Measurements from ENCODE around the gene PDE11A. TPM values are rescaled to one million over a fixed set of nuclear protein-coding genes. Genes with fewer than 3 reads are reported as not detected.

PDE11A gene
- total and polyA plus RNA-seq, 2 of the 8 experiments (the other 6 are each of a cell fraction or from before 2014, with no cell fraction given) = 0.19 to 0.23 TPM

- no peaks in the 10 kb centered on the region for H3K79me2 ChIP-seq (ENCODE audit: control insufficient read depth in 1 of 2, insufficient read depth in 2 of 2, low read length in 2 of 2)
- no peak overlapping the region for H3K23ac ChIP-seq (ENCODE audit: insufficient read length)
- CTCF ChIA-PET (ENCODE audit: partially characterized antibody) = interaction anchor here (0.6 kb wide), 1 partner anchor 200 kb away, joined by 3 read pairs; no protein-coding TSS in a partner anchor
- H3K4me3 ChIP-seq (ENCODE audit: extremely low read depth in 1 of 4, insufficient read depth in 2 of 4, low read depth in 3 of 4, low read length in 4 of 4) = no peak overlapping the region
- no peaks in the 10 kb centered on the region for H3K36me3 ChIP-seq (ENCODE audit: control insufficient read depth in 2 of 4, insufficient read depth in 4 of 4, low read length in 3 of 4)
- no peak overlapping the region for H3K4ac ChIP-seq (replicated peaks; ENCODE audit: insufficient read length, low read depth, low read length)
- H3K9me3 ChIP-seq (ENCODE audit: insufficient read depth in 2 of 2, low read depth in 1 of 2, low read length in 1 of 2) = no peaks in the 10 kb centered on the region
- WGBS, 2 experiments (ENCODE audit: extremely low coverage in 1 of 2, insufficient coverage in 1 of 2, insufficient read length in 1 of 2, insufficient replicate concordance in 2 of 2, low coverage in 1 of 2, low lambda C conversion rate in 2 of 2, missing lambda C conversion rate in 1 of 2) = 81% methylated on average over 21 of the region's 21 CpGs; no CpG with 5 or more reads in 1 of the 2 experiments
- peaks cover 8% of the 10 kb centered on the region; the same call in 1 of the 2 replicates for H3K23me2 ChIP-seq (ENCODE audit: low read depth, low read length)
- H3K4me1 ChIP-seq (replicated peaks in 1 of 4; ENCODE audit: control insufficient read depth in 3 of 4, insufficient read depth in 4 of 4, low read length in 3 of 4) = 0 out of 7 replicates have a peak, but pooled peaks cover 0 to under 1% (median 0%) of the 10 kb centered on the region in 4 experiments
- H3K4me2 ChIP-seq (ENCODE audit: insufficient read depth in 1 of 2, low read depth in 2 of 2, low read length in 2 of 2) = no peak overlapping the region
- DNase-seq (ENCODE audit: low read depth in 1 of 2, low spot score in 2 of 2) (no peak), FAIRE-seq (no peak)
- H2BK15ac ChIP-seq (ENCODE audit: low read length) = no peak overlapping the region
- H2BK12ac ChIP-seq (ENCODE audit: low read depth, low read length) = no peak overlapping the region; the same call in 1 of the 2 replicates
- H2BK20ac ChIP-seq (ENCODE audit: low read length) = no peak overlapping the region
- H3K27ac ChIP-seq (ENCODE audit: low read depth, low read length) = no peak overlapping the region
- no peak overlapping the region for H4K8ac ChIP-seq (ENCODE audit: extremely low read depth, insufficient read depth, low read length)
- H3K18ac ChIP-seq (ENCODE audit: extremely low read depth, low read length) = no peak overlapping the region
- no peaks in the 10 kb centered on the region for H3K27me3 ChIP-seq (replicated peaks in 1 of 4; ENCODE audit: control insufficient read depth in 3 of 4, extremely low read depth in 1 of 4, insufficient read depth in 3 of 4, low read length in 3 of 4)
- H3K56ac ChIP-seq (replicated peaks; ENCODE audit: insufficient read length, low read depth, low read length) = no peak overlapping the region
- H2AK5ac ChIP-seq (ENCODE audit: low read depth, low read length) = no peak overlapping the region
- H2BK5ac ChIP-seq (ENCODE audit: low read depth, low read length) = no peak overlapping the region
- no peak overlapping the region for H3K14ac ChIP-seq (ENCODE audit: insufficient read length)
- H2BK120ac ChIP-seq (replicated peaks; ENCODE audit: low read depth, low read length) = no peak overlapping the region
- H4K5ac ChIP-seq (ENCODE audit: insufficient read length, low read depth, low read length) = no peak overlapping the region
- H2AFZ ChIP-seq (ENCODE audit: low read length) = no peak overlapping the region
- POLR2A ChIA-PET (ENCODE audit: partially characterized antibody) = interaction anchor here (0.6 to 1.3 kb wide), 2 partner anchors 343 to 373 kb away, joined by 3 read pairs; partner anchors contain the start of genes PJVK and PRKRA
- no peak overlapping the region for H3K9ac ChIP-seq (replicated peaks in 1 of 4; ENCODE audit: extremely low read depth in 1 of 4, low read depth in 3 of 4, low read length in 3 of 4)
- H3K79me1 ChIP-seq (ENCODE audit: low read depth, low read length) = no peaks in the 10 kb centered on the region
- H4K91ac ChIP-seq (replicated peaks; ENCODE audit: insufficient read length, low read length) = no peak overlapping the region
- no peaks in the 10 kb centered on the region for H4K20me1 ChIP-seq (replicated peaks in 1 of 2; ENCODE audit: control insufficient read depth in 1 of 2, insufficient read depth in 2 of 2, low read length in 2 of 2)
- no peak for TF ChIP-seq CREB1 (IDR thresholded peaks at IDR 0.05)
- no peak for TF ChIP-seq FOSL1 (IDR thresholded peaks at IDR 0.05; ENCODE audit: insufficient read depth, low read depth, low read length)
- TF ChIP-seq SIRT6 (IDR thresholded peaks at IDR 0.05; ENCODE audit: low read length) = no peak
- no peak for TF ChIP-seq KDM4A (IDR thresholded peaks at IDR 0.05; ENCODE audit: low read depth, low read length, severe bottlenecking)
- TF ChIP-seq SP1 (IDR thresholded peaks at IDR 0.05; ENCODE audit: low read depth, low read length) = no peak
- TF ChIP-seq BCL11A (IDR thresholded peaks at IDR 0.05; ENCODE audit: low read depth in 2 of 2, low read length in 2 of 2) = no peak
- TF ChIP-seq RAD21 (IDR thresholded peaks at IDR 0.05 in 1 of 2, conservative IDR thresholded peaks at IDR 0.05 in 1 of 2; ENCODE audit: low read depth in 2 of 2, low read length in 2 of 2) = no peak
- TF ChIP-seq MAFK (IDR thresholded peaks at IDR 0.05; ENCODE audit: low read depth, low read length) = no peak
- no peak for TF ChIP-seq EP300 (IDR thresholded peaks at IDR 0.05; ENCODE audit: borderline replicate concordance in 1 of 2, low read depth in 2 of 2, low read length in 2 of 2)
- no peak for TF ChIP-seq TBP (IDR thresholded peaks at IDR 0.05; ENCODE audit: low read depth, low read length)
- no peak for TF ChIP-seq CBX5 (IDR thresholded peaks at IDR 0.05; ENCODE audit: low read depth, low read length)
- TF ChIP-seq SP2 (IDR thresholded peaks at IDR 0.05; ENCODE audit: low read length) = no peak
- no peak for TF ChIP-seq CHD2 (IDR thresholded peaks at IDR 0.05; ENCODE audit: low read length)
- TF ChIP-seq YY1 (IDR thresholded peaks at IDR 0.05; ENCODE audit: low read depth, low read length) = no peak
- no peak for TF ChIP-seq POLR2A (IDR thresholded peaks at IDR 0.05; ENCODE audit: control extremely low read depth in 1 of 2, low read depth in 2 of 2, low read length in 2 of 2)
- TF ChIP-seq TAF7 (optimal IDR thresholded peaks at IDR 0.05; ENCODE audit: borderline replicate concordance, low read depth, low read length) = no peak
Observed at GRCh38 chr2:178108176-178108575, 35.6 kb upstream of the PDE11A start.

Data from H1 (cell line).